ENCODE data around the gene DOP1A. TPM values are rescaled to one million over a fixed set of nuclear protein-coding genes. Genes with fewer than 3 reads are reported as not detected.

The DOP1A gene
- total and polyA plus RNA-seq, 2 of the 13 experiments (the other 11 are each of a cell fraction or from before 2014, with no cell fraction given), result 5.2 to 16.7 TPM

DNA sequence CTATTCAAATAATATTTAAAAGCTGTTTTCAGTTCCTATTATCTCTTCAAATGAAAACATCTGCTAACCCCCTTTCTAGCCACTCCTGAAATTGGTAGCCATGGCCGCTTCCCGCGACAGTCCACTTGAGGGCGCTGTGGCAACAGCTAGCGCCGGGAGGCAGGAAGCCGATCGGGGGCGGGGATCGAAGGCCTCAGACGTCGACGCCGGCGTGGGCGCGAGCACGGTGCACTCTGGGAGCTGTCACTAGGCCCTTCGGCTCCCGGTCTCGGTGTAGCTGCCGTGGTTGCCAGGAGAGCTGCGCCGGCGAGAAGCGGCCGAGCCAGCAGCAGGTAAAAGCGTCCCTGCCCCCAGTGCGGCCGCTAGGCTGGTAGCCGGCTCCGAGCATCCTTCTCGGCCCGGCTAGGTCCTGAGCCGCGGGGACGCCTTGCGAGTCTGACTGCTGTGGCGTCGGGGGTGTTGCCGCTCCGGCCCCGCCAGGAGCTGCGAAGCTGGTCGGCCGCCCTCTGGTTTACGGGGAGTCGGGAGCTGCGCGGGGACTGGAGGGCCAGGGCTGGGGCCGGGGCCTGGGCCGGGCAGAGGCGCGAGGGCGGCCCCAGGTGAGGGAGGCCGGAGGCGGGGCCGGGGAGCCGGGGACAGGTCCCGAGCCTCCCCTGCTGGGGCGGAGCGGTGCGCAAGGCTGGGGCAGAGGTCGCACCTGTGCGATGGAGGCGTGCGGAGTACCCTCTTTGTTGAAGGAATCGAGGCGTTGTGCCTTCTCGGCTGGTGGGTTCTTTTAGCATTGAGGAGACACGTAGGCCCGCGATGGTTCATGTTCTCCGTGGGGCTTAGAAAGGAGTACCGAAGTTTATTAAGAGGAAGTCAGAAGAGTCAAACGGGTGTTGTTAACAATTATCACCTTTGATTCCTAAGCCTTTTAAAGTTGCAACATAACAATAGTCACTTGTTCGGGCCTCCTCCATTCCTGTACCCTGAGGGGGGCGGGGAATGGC is at the start of gene DOP1A (continued):
- TF ChIP-seq PBX3 (CRISPR knock-in tag; IDR thresholded peaks at IDR 0.05; ENCODE audit: borderline replicate concordance), result no peak
- peak; percentile 74 for TF ChIP-seq TAF1 (CRISPR knock-in tag; IDR thresholded peaks at IDR 0.05)
- TF ChIP-seq IRF2 (CRISPR knock-in tag; IDR thresholded peaks at IDR 0.05), result peak; percentile 66
- TF ChIP-seq GZF1 (CRISPR knock-in tag; IDR thresholded peaks at IDR 0.05), result 0 out of 2 replicates have a peak, but pooled peaks have one; percentile 56
- TF ChIP-seq AGO1 (IDR thresholded peaks at IDR 0.05; ENCODE audit: low read depth, low read length, poor library complexity, severe bottlenecking), result no peak
- TF ChIP-seq TERF1 (CRISPR knock-in tag; IDR thresholded peaks at IDR 0.05), result no peak
- peak; percentile 28; the same call in 1 of the 2 replicates for TF ChIP-seq TFAP4 (IDR thresholded peaks at IDR 0.05; ENCODE audit: borderline replicate concordance, low read depth)
- TF ChIP-seq ATF6 (CRISPR knock-in tag; conservative IDR thresholded peaks at IDR 0.05), result peak; percentile 53; the same call in 1 of the 2 replicates
- no peak for TF ChIP-seq WIZ (CRISPR knock-in tag; IDR thresholded peaks at IDR 0.05)
- no peak for TF ChIP-seq TEAD2 (CRISPR knock-in tag; IDR thresholded peaks at IDR 0.05)
- peak; percentile 88 for TF ChIP-seq KMT2B (CRISPR knock-in tag; IDR thresholded peaks at IDR 0.05)
- TF ChIP-seq RFXANK (CRISPR knock-in tag; IDR thresholded peaks at IDR 0.05), result no peak; the same call in 1 of the 2 replicates
- TF ChIP-seq ZNF614 (CRISPR knock-in tag; IDR thresholded peaks at IDR 0.05; ENCODE audit: borderline replicate concordance), result peak; percentile 89; the same call in 1 of the 2 replicates
- no peak for TF ChIP-seq HHEX (CRISPR knock-in tag; IDR thresholded peaks at IDR 0.05)
- peak; percentile 60; the same call in 1 of the 2 replicates for TF ChIP-seq ZSCAN12 (CRISPR knock-in tag; IDR thresholded peaks at IDR 0.05)
- no peak for TF ChIP-seq ZNF530 (CRISPR knock-in tag; IDR thresholded peaks at IDR 0.05; ENCODE audit: low read depth)
- TF ChIP-seq AKNA (CRISPR knock-in tag; IDR thresholded peaks at IDR 0.05; ENCODE audit: borderline replicate concordance), result no peak
- TF ChIP-seq SCMH1 (CRISPR knock-in tag; IDR thresholded peaks at IDR 0.05; ENCODE audit: borderline replicate concordance), result no peak
